AG10803 (cell line): ENCODE measurements around the gene ACER2.

Source experiments
- DNase-seq: peaks from one replicate; pipeline ENCODE4 v3.0.0; 2010; ENCODE audit warnings: low read depth
- H3K4me3 ChIP-seq: 2 replicates; pipeline ENCODE4 v1.5.1; 2011; ENCODE audit warnings: mild to moderate bottlenecking, low read length, control low read depth
- TF ChIP-seq, protein P1 (sequence below): conservative IDR thresholded peaks from 2 replicates; pipeline ENCODE4 v1.5.1; 2011; ENCODE audit warnings: mild to moderate bottlenecking, low read length, control low read depth, inconsistent platforms

The ACER2 gene

DNA sequence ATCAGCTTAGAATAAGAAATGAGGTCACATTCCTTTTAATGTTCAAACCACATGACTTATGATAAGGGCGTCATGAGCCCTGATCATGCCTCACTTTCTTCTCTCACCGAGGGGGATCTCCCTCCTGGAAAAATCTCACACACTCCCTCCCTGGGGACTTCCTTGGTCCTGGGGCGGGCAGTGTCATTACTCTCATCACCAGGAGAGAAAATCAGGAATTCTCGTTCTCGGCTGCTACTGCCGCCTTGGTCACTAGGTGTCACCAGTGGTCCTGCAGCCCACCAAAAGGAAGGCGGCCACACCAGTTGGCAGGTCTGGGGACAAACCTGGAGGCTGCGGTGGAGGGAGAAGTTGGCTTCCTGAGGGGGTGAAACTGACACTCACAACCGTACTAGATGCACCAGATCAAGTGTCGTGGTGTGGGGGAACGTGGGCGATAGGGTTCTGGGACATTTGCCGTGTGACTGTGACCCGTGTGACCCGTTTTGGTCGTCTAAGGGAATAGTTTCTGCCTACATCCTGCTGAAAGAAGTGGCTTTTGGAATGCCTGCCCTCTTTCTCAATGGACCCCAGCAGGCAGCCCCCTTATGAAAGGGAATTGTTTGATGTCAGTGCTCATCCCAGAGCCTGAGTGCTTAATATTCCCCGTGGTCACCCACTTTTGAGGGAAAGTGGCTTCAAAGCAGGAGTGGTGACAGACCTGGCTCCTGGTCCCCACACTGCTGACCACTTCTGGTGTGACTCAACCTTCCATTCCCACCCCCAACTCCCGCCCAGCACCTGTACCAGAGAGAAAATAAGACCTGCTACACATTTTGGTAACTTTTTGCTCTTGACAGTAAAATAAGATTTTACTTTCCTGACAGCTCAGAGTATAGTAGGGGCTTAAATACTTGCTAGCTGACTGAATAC, 63.2 kb downstream of the ACER2 start:
- TF ChIP-seq, protein P1, sequence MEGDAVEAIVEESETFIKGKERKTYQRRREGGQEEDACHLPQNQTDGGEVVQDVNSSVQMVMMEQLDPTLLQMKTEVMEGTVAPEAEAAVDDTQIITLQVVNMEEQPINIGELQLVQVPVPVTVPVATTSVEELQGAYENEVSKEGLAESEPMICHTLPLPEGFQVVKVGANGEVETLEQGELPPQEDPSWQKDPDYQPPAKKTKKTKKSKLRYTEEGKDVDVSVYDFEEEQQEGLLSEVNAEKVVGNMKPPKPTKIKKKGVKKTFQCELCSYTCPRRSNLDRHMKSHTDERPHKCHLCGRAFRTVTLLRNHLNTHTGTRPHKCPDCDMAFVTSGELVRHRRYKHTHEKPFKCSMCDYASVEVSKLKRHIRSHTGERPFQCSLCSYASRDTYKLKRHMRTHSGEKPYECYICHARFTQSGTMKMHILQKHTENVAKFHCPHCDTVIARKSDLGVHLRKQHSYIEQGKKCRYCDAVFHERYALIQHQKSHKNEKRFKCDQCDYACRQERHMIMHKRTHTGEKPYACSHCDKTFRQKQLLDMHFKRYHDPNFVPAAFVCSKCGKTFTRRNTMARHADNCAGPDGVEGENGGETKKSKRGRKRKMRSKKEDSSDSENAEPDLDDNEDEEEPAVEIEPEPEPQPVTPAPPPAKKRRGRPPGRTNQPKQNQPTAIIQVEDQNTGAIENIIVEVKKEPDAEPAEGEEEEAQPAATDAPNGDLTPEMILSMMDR, result peak; percentile 82

DNA sequence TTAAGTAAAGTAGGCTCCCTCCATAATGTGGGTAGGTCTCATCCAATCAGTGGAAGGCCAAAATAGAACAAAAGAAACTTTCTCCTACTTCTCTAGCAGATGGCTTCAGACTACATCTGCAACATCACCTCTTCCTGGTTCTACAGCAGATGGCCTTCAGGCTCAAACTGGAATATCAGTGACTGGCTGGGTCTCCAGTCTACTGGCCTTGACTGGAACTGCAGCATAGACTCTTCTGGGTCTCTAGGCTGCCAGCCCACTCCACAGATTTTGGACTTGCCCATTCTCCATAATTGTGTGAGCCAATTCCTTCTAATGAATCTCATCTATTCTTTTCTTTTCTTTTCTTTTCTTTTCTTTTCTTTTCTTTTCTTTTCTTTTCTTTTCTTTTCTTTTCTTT, 64.8 kb downstream of the ACER2 start:
- DNase-seq, result no peak
- TF ChIP-seq, protein P1, result no peak

More for the DNA sequence above, 63.2 kb downstream of the ACER2 start:
- no peak overlapping the region; the same call in 1 of the 2 replicates for H3K4me3 ChIP-seq
- peak; percentile 40 for DNase-seq

GRCh38 chr9:19479874-19480273, 71.1 kb downstream of the ACER2 start:
- no peak overlapping the region for H3K4me3 ChIP-seq
- TF ChIP-seq, protein P1, result no peak
- no peak for DNase-seq

More for the DNA sequence above, 64.8 kb downstream of the ACER2 start:
- H3K4me3 ChIP-seq, result no peak overlapping the region

DNA sequence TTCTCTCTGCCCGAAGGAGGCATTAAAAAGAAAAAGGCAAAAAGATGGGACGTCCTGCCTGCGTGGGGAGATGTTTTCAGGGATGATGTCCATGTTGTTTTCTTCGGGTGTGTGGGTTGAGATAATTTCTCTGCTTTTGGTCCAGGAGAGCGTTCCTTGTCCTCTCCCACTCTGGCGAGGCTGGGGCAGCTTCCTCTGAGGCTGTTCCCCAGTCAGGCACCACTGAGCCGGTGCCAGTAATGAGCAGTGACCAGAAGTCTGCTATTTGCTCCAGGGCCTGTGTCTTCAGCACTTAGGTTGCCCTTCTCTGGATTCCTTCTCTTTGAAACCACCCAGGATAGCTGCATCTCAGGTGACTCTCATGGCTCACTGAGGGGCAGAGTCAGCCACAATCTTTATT, 71.5 kb downstream of the ACER2 start:
- TF ChIP-seq, protein P1, result no peak
- no peak overlapping the region for H3K4me3 ChIP-seq
- DNase-seq, result no peak

- no peak overlapping the region for H3K4me3 ChIP-seq
- TF ChIP-seq, protein P1, result no peak
- no peak for DNase-seq
These were observed 72.5 kb downstream of the ACER2 start for GRCh38 chr9:19481121-19481870.

DNA sequence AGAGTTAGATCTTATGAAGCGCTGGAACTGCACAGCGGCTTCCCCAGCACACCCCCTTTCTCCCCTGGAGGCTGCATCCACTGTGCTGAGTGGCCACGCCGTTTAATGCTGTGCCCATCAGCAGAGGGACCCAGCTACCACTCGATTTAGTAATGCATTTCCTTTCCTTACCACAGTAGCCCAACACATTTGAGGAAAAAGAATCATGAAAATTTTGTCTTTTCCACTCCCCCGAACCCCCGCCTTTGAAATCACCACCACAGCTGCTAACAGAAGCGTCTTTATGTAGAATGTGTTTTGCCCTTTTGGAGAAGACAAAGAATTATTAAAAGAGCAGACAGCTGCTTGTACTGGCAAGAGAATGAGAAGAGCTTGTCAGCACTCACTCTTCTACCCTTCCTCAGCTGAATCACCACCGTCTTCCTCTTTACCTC, 73.2 kb downstream of the ACER2 start:
- TF ChIP-seq, protein P1, result no peak
- H3K4me3 ChIP-seq, result no peak overlapping the region
- DNase-seq, result no peak
